H1 (cell line): ENCODE measurements around the gene PLCL2. TPM values are rescaled to one million over a fixed set of nuclear protein-coding genes. Genes with fewer than 3 reads are reported as not detected.

Experiments used
- CTCF ChIA-PET: fragments of 300-600 bp; sonication (Branson Sonifier 250); formaldehyde crosslinking; loops from one replicate; lab custom pipeline; 2021; ENCODE audit not compliant: partially characterized antibody; lab: Charles Lee
- POLR2A ChIA-PET: fragments of 300-600 bp; sonication (Branson Sonifier 250); formaldehyde crosslinking; loops from one replicate; lab custom pipeline; 2021; ENCODE audit warnings: inconsistent platforms; ENCODE audit not compliant: partially characterized antibody; lab: Charles Lee
- DNase-seq, 2 experiments: peaks; one replicate each; pipeline versions ENCODE4 v3.0.0 to v3.0.0-alpha.2; 2010 to 2022; ENCODE audit warnings: low spot score in 2 of 2, low read depth in 1 of 2, mixed read lengths in 1 of 2
- FAIRE-seq: peaks from 2 replicates; lab custom pipeline; 2011; peaks lifted over from hg19 to GRCh38; lab: Jason Lieb, UNC
- H2AFZ ChIP-seq: 2 replicates; pipeline ENCODE4 v1.8.1; 2012; ENCODE audit warnings: low read length, inconsistent platforms
- H2AK5ac ChIP-seq: 2 replicates; pipeline ENCODE4 v1.6.1; 2013; ENCODE audit warnings: low read depth, low read length
- H2BK120ac ChIP-seq: replicated peaks from 2 replicates; pipeline ENCODE3; 2013; ENCODE audit warnings: low read depth, low read length, inconsistent platforms
- H2BK12ac ChIP-seq: 2 replicates; pipeline ENCODE4 v1.6.1; 2013; ENCODE audit warnings: low read depth, low read length
- H2BK15ac ChIP-seq: 2 replicates; pipeline ENCODE4 v1.6.1; 2013; ENCODE audit warnings: low read length
- H2BK20ac ChIP-seq: 2 replicates; pipeline ENCODE4 v1.6.1; 2013; ENCODE audit warnings: low read length
- H2BK5ac ChIP-seq: 2 replicates; pipeline ENCODE4 v1.6.1; 2013; ENCODE audit warnings: low read depth, low read length
- H3K14ac ChIP-seq: 2 replicates; pipeline ENCODE4 v1.6.1; 2013; ENCODE audit warnings: inconsistent platforms; ENCODE audit not compliant: insufficient read length
- H3K18ac ChIP-seq: 2 replicates; pipeline ENCODE4 v1.6.1; 2013; ENCODE audit warnings: low read length; ENCODE audit errors: extremely low read depth
- H3K23ac ChIP-seq: 2 replicates; pipeline ENCODE4 v1.6.1; 2013; ENCODE audit warnings: inconsistent platforms; ENCODE audit not compliant: insufficient read length
- H3K23me2 ChIP-seq: 2 replicates; pipeline ENCODE4 v1.6.1; 2013; ENCODE audit warnings: low read depth, low read length
- H3K27ac ChIP-seq: 2 replicates; pipeline ENCODE4 v1.6.1; 2011; ENCODE audit warnings: low read depth, low read length, inconsistent platforms
- H3K27me3 ChIP-seq, 4 experiments: replicated peaks in 1 of 4; 1 replicate in 1 of 4; 2 replicates in 3 of 4; pipeline versions ENCODE4 v1.6.1 to v1.8.1; 2011 to 2013; ENCODE audit warnings: low read length in 3 of 4, mild to moderate bottlenecking in 3 of 4, inconsistent platforms in 2 of 4, mixed read lengths in 2 of 4, moderate library complexity in 1 of 4; ENCODE audit not compliant: control insufficient read depth in 3 of 4, insufficient read depth in 3 of 4; ENCODE audit errors: extremely low read depth in 1 of 4
- H3K36me3 ChIP-seq, 4 experiments: 2 replicates each; pipeline versions ENCODE4 v1.6.1 to v1.8.1; 2011 to 2013; ENCODE audit warnings: mild to moderate bottlenecking in 4 of 4, low read length in 3 of 4, moderate library complexity in 2 of 4, control low read depth in 1 of 4, inconsistent platforms in 1 of 4; ENCODE audit not compliant: insufficient read depth in 4 of 4, control insufficient read depth in 2 of 4
- H3K4ac ChIP-seq: replicated peaks from 2 replicates; pipeline ENCODE3; 2013; ENCODE audit warnings: low read length, low read depth, mixed read lengths, inconsistent platforms; ENCODE audit not compliant: insufficient read length
- H3K4me1 ChIP-seq, 4 experiments: replicated peaks in 1 of 4; 1 replicate in 1 of 4; 2 replicates in 3 of 4; pipeline versions ENCODE4 v1.6.1 to v1.8.1; 2011 to 2013; ENCODE audit warnings: low read length in 3 of 4, inconsistent platforms in 2 of 4, mixed read lengths in 1 of 4; ENCODE audit not compliant: insufficient read depth in 4 of 4, control insufficient read depth in 3 of 4
- H3K4me2 ChIP-seq, 2 experiments: 2 replicates each; pipeline versions ENCODE4 v1.6.1 to v1.8.1; 2011 to 2013; ENCODE audit warnings: low read depth in 2 of 2, low read length in 2 of 2, control low read depth in 1 of 2, inconsistent platforms in 1 of 2, mild to moderate bottlenecking in 1 of 2; ENCODE audit not compliant: insufficient read depth in 1 of 2
- H3K4me3 ChIP-seq, 4 experiments: fragments of 200-600, 300-600 bp in 1 of 4; sonication (generic), shearing (Covaris generic), sonication (Bioruptor Twin) in 1 of 4; 2 replicates each; pipeline versions ENCODE4 v1.5.1 to v1.8.1; 2011 to 2016; ENCODE audit warnings: low read length in 4 of 4, low read depth in 3 of 4, control low read depth in 2 of 4, inconsistent platforms in 2 of 4, mild to moderate bottlenecking in 2 of 4, mixed read lengths in 1 of 4, moderate library complexity in 1 of 4; ENCODE audit not compliant: insufficient read depth in 2 of 4; ENCODE audit errors: extremely low read depth in 1 of 4
- H3K56ac ChIP-seq: replicated peaks from 2 replicates; pipeline ENCODE3; 2013; ENCODE audit warnings: low read depth, mild to moderate bottlenecking, mixed read lengths, low read length, inconsistent platforms; ENCODE audit not compliant: insufficient read length
- H3K79me1 ChIP-seq: 2 replicates; pipeline ENCODE4 v1.6.1; 2013; ENCODE audit warnings: low read depth, low read length, control low read depth
- H3K79me2 ChIP-seq, 2 experiments: 2 replicates each; pipeline versions ENCODE4 v1.6.1 to v1.8.1; 2012 to 2013; ENCODE audit warnings: low read length in 2 of 2, mild to moderate bottlenecking in 2 of 2, inconsistent platforms in 1 of 2; ENCODE audit not compliant: insufficient read depth in 2 of 2, control insufficient read depth in 1 of 2
- H3K9ac ChIP-seq, 4 experiments: replicated peaks in 1 of 4; 1 replicate in 1 of 4; 2 replicates in 3 of 4; pipeline versions ENCODE4 v1.6.1 to v1.8.1; 2011 to 2013; ENCODE audit warnings: low read depth in 3 of 4, low read length in 3 of 4, control low read depth in 2 of 4, mild to moderate bottlenecking in 2 of 4, moderate library complexity in 2 of 4, inconsistent platforms in 1 of 4; ENCODE audit errors: extremely low read depth in 1 of 4
- H3K9me3 ChIP-seq, 2 experiments: 2 replicates each; pipeline versions ENCODE4 v1.6.1 to v1.8.1; 2012 to 2013; ENCODE audit warnings: mild to moderate bottlenecking in 2 of 2, moderate library complexity in 2 of 2, control low read depth in 1 of 2, inconsistent platforms in 1 of 2, low read depth in 1 of 2, low read length in 1 of 2, mixed read lengths in 1 of 2; ENCODE audit not compliant: insufficient read depth in 2 of 2
- H4K20me1 ChIP-seq, 2 experiments: replicated peaks in 1 of 2; 2 replicates each; pipeline versions ENCODE3 to v1.8.1; 2011 to 2013; ENCODE audit warnings: inconsistent platforms in 2 of 2, low read length in 2 of 2, mild to moderate bottlenecking in 1 of 2; ENCODE audit not compliant: insufficient read depth in 2 of 2, control insufficient read depth in 1 of 2
- H4K5ac ChIP-seq: 2 replicates; pipeline ENCODE4 v1.6.1; 2013; ENCODE audit warnings: low read length, low read depth, mixed read lengths, inconsistent platforms; ENCODE audit not compliant: insufficient read length
- H4K8ac ChIP-seq: 2 replicates; pipeline ENCODE4 v1.8.0; 2013; ENCODE audit warnings: mild to moderate bottlenecking, moderate library complexity, low read length, inconsistent platforms; ENCODE audit not compliant: insufficient read depth; ENCODE audit errors: extremely low read depth
- H4K91ac ChIP-seq: replicated peaks from 2 replicates; pipeline ENCODE3; 2013; ENCODE audit warnings: low read length, mixed read lengths, inconsistent platforms; ENCODE audit not compliant: insufficient read length
- ATF2 ChIP-seq: IDR thresholded peaks from 2 replicates; pipeline ENCODE4 v1.6.1; 2012; ENCODE audit warnings: low read length, inconsistent platforms
- CTBP2 ChIP-seq: IDR thresholded peaks from 2 replicates; pipeline ENCODE4 v1.7.0; 2011; ENCODE audit warnings: borderline replicate concordance, mild to moderate bottlenecking, moderate library complexity, mixed read lengths, low read length; ENCODE audit not compliant: insufficient read depth, insufficient read length
- GABPA ChIP-seq: IDR thresholded peaks from 2 replicates; pipeline ENCODE4 v1.6.1; 2011; ENCODE audit warnings: mild to moderate bottlenecking, low read length, moderate library complexity, borderline replicate concordance; ENCODE audit not compliant: insufficient read depth
- RAD21 ChIP-seq, 2 experiments: IDR thresholded peaks in 1 of 2; conservative IDR thresholded peaks in 1 of 2; 2 replicates each; pipeline ENCODE4 v1.6.1; 2011; ENCODE audit warnings: low read depth in 2 of 2, low read length in 2 of 2, improper control_type of control experiment in 1 of 2, inconsistent platforms in 1 of 2, mild to moderate bottlenecking in 1 of 2, moderate library complexity in 1 of 2
- RBBP5 ChIP-seq: IDR thresholded peaks from 2 replicates; pipeline ENCODE4 v1.7.1; 2012; ENCODE audit warnings: low read depth, mild to moderate bottlenecking, inconsistent platforms, low read length, moderate library complexity, borderline replicate concordance
- SAP30 ChIP-seq: fragments of 300-600 bp; sonication (generic); IDR thresholded peaks from 2 replicates; pipeline ENCODE4 v1.7.1; 2012; ENCODE audit warnings: low read length, moderate library complexity, mild to moderate bottlenecking, inconsistent platforms; ENCODE audit not compliant: insufficient read depth, insufficient replicate concordance
- TAF7 ChIP-seq: optimal IDR thresholded peaks from 2 replicates; pipeline ENCODE3; 2011; ENCODE audit warnings: low read depth, mild to moderate bottlenecking, inconsistent platforms, low read length, moderate library complexity, borderline replicate concordance
- TBP ChIP-seq: IDR thresholded peaks from 2 replicates; pipeline ENCODE4 v1.6.1; 2011; ENCODE audit warnings: low read depth, low read length, improper control_type of control experiment
- TEAD4 ChIP-seq: IDR thresholded peaks from 2 replicates; pipeline ENCODE4 v1.6.1; 2012; ENCODE audit warnings: low read depth, low read length, inconsistent platforms, mixed read lengths
- WGBS, 2 experiments: shearing (Covaris generic) in 1 of 2; methylation state at CpG; one replicate each; pipeline versions ENCODE4 v1.1.6 to v1.1.7; 2013 to 2015; ENCODE audit warnings: low lambda C conversion rate in 2 of 2, mixed read lengths in 2 of 2, inconsistent platforms in 1 of 2, low coverage in 1 of 2, missing lambda C conversion rate in 1 of 2; ENCODE audit not compliant: insufficient replicate concordance in 2 of 2, insufficient coverage in 1 of 2, insufficient read length in 1 of 2; ENCODE audit errors: extremely low coverage in 1 of 2, missing lambda C conversion rate in 1 of 2; 5-methylcytosine and 5-hydroxymethylcytosine counted together
- polyA plus RNA-seq, 7 experiments: library from polyadenylated mRNA; depleted of rRNA in 3 of 7; stranded (reverse) in 5 of 7; unstranded in 2 of 7; fragments of >200 nt in 5 of 7; fragments of 200-250 nt in 2 of 7; gene quantifications; 1 replicate in 5 of 7; 2 replicates in 1 of 7; 4 replicates in 1 of 7; pipeline versions ENCODE4 v1.2.1 to v1.2.3, GENCODE V29; 2011 to 2013; ENCODE audit warnings: missing spikeins in 2 of 7, mixed read lengths in 2 of 7
- total RNA-seq: library from RNA; stranded (reverse); fragmentation: NEBNext Ultra II Directional; extraction: Animal tissue kit (Norgen Biotek cat#: 25700); gene quantifications from 2 replicates; pipeline ENCODE4 v1.2.1, GENCODE V29; 2021

Gene PLCL2
- total and polyA plus RNA-seq, 2 of the 8 experiments (the other 6 are each of a cell fraction or from before 2014, with no cell fraction given) = 3.5 to 6.8 TPM

DNA sequence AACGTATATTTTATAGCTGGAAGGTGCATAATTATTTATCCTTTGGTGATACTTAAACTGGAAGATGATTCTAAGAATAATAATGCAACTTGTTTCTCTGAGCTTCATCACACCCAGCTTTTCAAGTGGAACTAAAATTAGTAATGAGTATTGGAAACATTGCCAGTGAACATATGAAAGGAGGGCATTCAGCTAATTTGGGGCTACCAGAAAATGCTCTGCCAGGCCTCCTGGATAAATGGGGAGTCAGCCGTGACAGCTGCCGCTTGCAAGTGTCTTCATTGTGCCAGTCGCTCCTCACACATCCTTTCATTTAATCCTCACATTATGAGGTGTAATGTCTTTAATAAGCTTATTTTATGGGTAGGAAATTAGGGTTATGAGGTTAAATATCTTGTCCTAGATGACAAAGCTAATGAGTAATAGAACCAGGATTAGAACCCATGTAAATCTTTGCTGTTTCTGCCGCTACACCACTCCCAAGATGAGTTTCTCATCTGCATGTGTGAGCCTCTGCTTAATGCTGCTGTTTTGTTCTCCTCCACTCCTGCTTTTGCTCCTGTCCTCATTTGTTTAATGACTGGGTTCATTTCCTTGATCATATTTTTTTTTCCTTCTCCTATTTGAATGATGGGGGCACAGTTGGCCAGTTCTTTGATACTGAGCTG lies 155.7 kb downstream of the PLCL2 start:
- no peak overlapping the region for H4K5ac ChIP-seq
- WGBS, 2 experiments = 91% methylated on average over 5 of the region's 5 CpGs; no CpG with 5 or more reads in 1 of the 2 experiments
- TF ChIP-seq TAF7 (no peak), GABPA (no peak), TBP (no peak), RBBP5 (no peak), CTBP2 (no peak), SAP30 (no peak), RAD21 (IDR thresholded peaks at IDR 0.05 in 1 of 2, conservative IDR thresholded peaks at IDR 0.05 in 1 of 2; ENCODE audit: low read depth in 2 of 2, low read length in 2 of 2) (no peak), TEAD4 (no peak), ATF2 (no peak)

More for the DNA sequence above, 155.7 kb downstream of the PLCL2 start:
- H4K91ac ChIP-seq = no peak overlapping the region
- DNase-seq = no peak
- no peak overlapping the region for H3K56ac ChIP-seq
- H2BK15ac ChIP-seq = no peak overlapping the region
- H3K27me3 ChIP-seq = no peaks in the 10 kb centered on the region
- H2AFZ ChIP-seq = no peak overlapping the region
- no peak overlapping the region for H2BK20ac ChIP-seq
- no peaks in the 10 kb centered on the region for H3K9me3 ChIP-seq
- peaks cover 0 to 4% (median 0%) of the 10 kb centered on the region in 4 experiments; a peak in 1 of 8 replicates for H3K36me3 ChIP-seq
- H4K8ac ChIP-seq = no peak overlapping the region
- H3K23me2 ChIP-seq = no peaks in the 10 kb centered on the region
- no peak overlapping the region for H3K9ac ChIP-seq
- ChIA-PET CTCF (interaction anchor here (0.6 to 2.0 kb wide), 10 partner anchors 9 to 490 kb away, joined by 3 to 9 read pairs (median 4); no protein-coding TSS in a partner anchor), POLR2A (no interaction called here)
- no peaks in the 10 kb centered on the region for H4K20me1 ChIP-seq
- H3K14ac ChIP-seq = no peak overlapping the region
- H2AK5ac ChIP-seq = no peak overlapping the region
- H3K27ac ChIP-seq = no peak overlapping the region
- H3K79me1 ChIP-seq = no peaks in the 10 kb centered on the region
- no peaks in the 10 kb centered on the region for H3K4me1 ChIP-seq
- H3K4ac ChIP-seq = no peak overlapping the region
- no peak overlapping the region for H2BK12ac ChIP-seq
- H3K4me2 ChIP-seq = no peak overlapping the region
- no peak overlapping the region for H3K18ac ChIP-seq
- no peak overlapping the region for H2BK5ac ChIP-seq
- H2BK120ac ChIP-seq = no peak overlapping the region
- no peak for FAIRE-seq
- no peak overlapping the region for H3K4me3 ChIP-seq
- no peak overlapping the region for H3K23ac ChIP-seq
- H3K79me2 ChIP-seq = no peaks in the 10 kb centered on the region
